ENCODE results near the gene PDZK1IP1.
"Not testable (repeated sequence)": the region's sequence is repeated elsewhere in the genome, so short reads cannot be mapped to it uniquely, and the experiment has no call there.

The PDZK1IP1 gene

DNA sequence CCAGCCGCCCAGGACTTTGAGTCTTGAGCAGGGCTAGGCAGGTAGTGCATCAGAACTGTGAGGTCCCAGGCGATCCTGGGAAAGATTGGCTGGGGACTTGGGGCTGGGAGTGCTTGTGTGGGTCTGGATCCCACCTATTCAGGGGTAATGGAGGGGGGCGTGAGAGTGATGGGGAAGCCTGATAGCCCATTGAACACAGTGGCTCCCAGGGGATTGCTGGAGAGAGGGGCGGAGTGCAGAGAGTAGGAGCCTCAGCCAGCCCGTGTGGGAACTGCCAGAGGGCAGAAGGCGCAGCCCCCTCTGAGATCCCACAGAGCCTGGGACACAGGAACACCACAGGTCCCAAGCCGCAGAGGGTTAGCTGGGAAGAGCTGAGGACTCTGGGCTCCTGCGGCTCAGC is 19.3 kb upstream of the PDZK1IP1 start:
- no peaks in the 10 kb centered on the region for H3K4me1 ChIP-seq (ENCODE audit: insufficient read depth, low read length)
- no peaks in the 10 kb centered on the region for H3K36me3 ChIP-seq (ENCODE audit: insufficient read depth, low read length)
- no peak overlapping the region for H3K27ac ChIP-seq (ENCODE audit: low read depth, low read length)
- no peaks in the 10 kb centered on the region for H3K9me3 ChIP-seq (ENCODE audit: low read length)
- no peak overlapping the region for H3K4me3 ChIP-seq (ENCODE audit: low read depth in 1 of 2, low read length in 2 of 2)
- no peak overlapping the region for H3K9ac ChIP-seq (ENCODE audit: low read length)
- peaks cover 0 to 4% of the 10 kb centered on the region in 2 donors for H3K27me3 ChIP-seq (ENCODE audit: control insufficient read depth in 1 of 2, insufficient read depth in 2 of 2, low read length in 2 of 2)

GRCh38 chr1:47208374-47208850 is 18.6 kb upstream of the PDZK1IP1 start:
- H3K27ac ChIP-seq (ENCODE audit: low read depth, low read length): no peak overlapping the region
- peaks cover 0 to 4% of the 10 kb centered on the region in 2 donors for H3K27me3 ChIP-seq (ENCODE audit: control insufficient read depth in 1 of 2, insufficient read depth in 2 of 2, low read length in 2 of 2)

GRCh38 chr1:47207803-47208373 is 18.1 kb upstream of the PDZK1IP1 start:
- Histone ChIP-seq H3K9ac (ENCODE audit: low read length) (no peak overlapping the region), H3K9me3 (ENCODE audit: low read length) (no peaks in the 10 kb centered on the region), H3K36me3 (ENCODE audit: insufficient read depth, low read length) (no peaks in the 10 kb centered on the region), H3K4me3 (ENCODE audit: low read depth in 1 of 2, low read length in 2 of 2) (no peak overlapping the region), H3K27ac (ENCODE audit: low read depth, low read length) (no peak overlapping the region), H3K27me3 (ENCODE audit: control insufficient read depth in 1 of 2, insufficient read depth in 2 of 2, low read length in 2 of 2) (peaks cover 0 to 4% of the 10 kb centered on the region in 2 donors), H3K4me1 (ENCODE audit: insufficient read depth, low read length) (no peaks in the 10 kb centered on the region)

More at GRCh38 chr1:47208374-47208850, 18.6 kb upstream of the PDZK1IP1 start:
- Histone ChIP-seq H3K9me3 (ENCODE audit: low read length) (no peaks in the 10 kb centered on the region), H3K9ac (ENCODE audit: low read length) (no peak overlapping the region), H3K36me3 (ENCODE audit: insufficient read depth, low read length) (no peaks in the 10 kb centered on the region), H3K4me3 (ENCODE audit: low read depth in 1 of 2, low read length in 2 of 2) (no peak overlapping the region), H3K4me1 (ENCODE audit: insufficient read depth, low read length) (no peaks in the 10 kb centered on the region)

- H3K36me3 ChIP-seq (ENCODE audit: insufficient read depth, low read length): no peaks in the 10 kb centered on the region
- no peaks in the 10 kb centered on the region for H3K9me3 ChIP-seq (ENCODE audit: low read length)
- H3K4me3 ChIP-seq (ENCODE audit: low read depth in 1 of 2, low read length in 2 of 2): no peak overlapping the region
- no peaks in the 10 kb centered on the region for H3K4me1 ChIP-seq (ENCODE audit: insufficient read depth, low read length)
- H3K9ac ChIP-seq (ENCODE audit: low read length): no peak overlapping the region
- H3K27ac ChIP-seq (ENCODE audit: low read depth, low read length): no peak overlapping the region
- peaks cover 0 to 4% of the 10 kb centered on the region in 2 donors for H3K27me3 ChIP-seq (ENCODE audit: control insufficient read depth in 1 of 2, insufficient read depth in 2 of 2, low read length in 2 of 2)
These were observed 16.1 kb upstream of the PDZK1IP1 start for GRCh38 chr1:47205918-47206317.

DNA sequence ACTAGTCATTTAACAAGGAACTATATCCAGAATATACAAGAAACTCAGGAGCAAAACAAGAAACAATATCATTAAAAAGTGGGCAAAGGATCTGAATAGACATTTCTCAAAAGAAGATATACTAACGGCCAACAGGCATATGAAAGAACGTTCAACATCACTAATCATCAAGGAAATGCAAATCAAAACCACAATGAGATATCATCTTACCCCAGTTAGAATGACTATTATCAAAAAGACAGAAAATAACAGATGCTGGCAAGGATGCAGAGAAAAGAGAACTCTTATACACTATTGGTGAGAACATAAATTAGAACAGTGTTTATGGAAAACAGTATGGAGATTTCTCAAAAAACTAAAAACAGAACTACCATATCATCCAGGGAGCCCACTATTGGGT is 13.7 kb upstream of the PDZK1IP1 start:
- not testable (repeated sequence) for H3K9ac ChIP-seq (ENCODE audit: low read length); H3K9me3 ChIP-seq (ENCODE audit: low read length); H3K4me1 ChIP-seq (ENCODE audit: insufficient read depth, low read length); H3K27ac ChIP-seq (ENCODE audit: low read depth, low read length); H3K4me3 ChIP-seq (ENCODE audit: low read depth in 1 of 2, low read length in 2 of 2); H3K36me3 ChIP-seq (ENCODE audit: insufficient read depth, low read length)
- peaks cover 0 to 10% of the 10 kb centered on the region in 2 donors for H3K27me3 ChIP-seq (ENCODE audit: control insufficient read depth in 1 of 2, insufficient read depth in 2 of 2, low read length in 2 of 2)

DNA sequence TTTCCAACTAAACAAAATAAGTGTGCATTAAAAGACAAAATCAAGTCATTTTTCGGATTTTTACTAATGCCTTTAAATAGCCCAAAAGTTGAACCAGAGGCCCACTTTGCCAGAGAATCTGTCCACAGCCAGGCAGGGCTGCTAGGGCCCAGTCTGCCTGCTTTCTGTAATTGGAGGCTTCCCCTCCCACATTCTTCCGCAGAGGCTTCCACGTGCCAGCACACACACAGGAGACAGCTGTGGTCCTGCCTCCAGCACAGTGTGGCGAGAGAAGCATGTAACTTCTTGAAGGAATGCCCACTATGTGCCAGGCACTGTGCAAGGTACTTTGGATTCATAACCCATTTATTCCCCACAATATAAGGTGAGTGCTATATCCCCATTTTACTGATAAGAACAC is 11.3 kb upstream of the PDZK1IP1 start:
- no peak overlapping the region for H3K27ac ChIP-seq (ENCODE audit: low read depth, low read length)
- no peaks in the 10 kb centered on the region for H3K36me3 ChIP-seq (ENCODE audit: insufficient read depth, low read length)
- no peaks in the 10 kb centered on the region for H3K9me3 ChIP-seq (ENCODE audit: low read length)
- peaks cover 0 to 10% of the 10 kb centered on the region in 2 donors for H3K27me3 ChIP-seq (ENCODE audit: control insufficient read depth in 1 of 2, insufficient read depth in 2 of 2, low read length in 2 of 2)
- no peak overlapping the region for H3K9ac ChIP-seq (ENCODE audit: low read length)
- no peak overlapping the region for H3K4me3 ChIP-seq (ENCODE audit: low read depth in 1 of 2, low read length in 2 of 2)
- H3K4me1 ChIP-seq (ENCODE audit: insufficient read depth, low read length): no peaks in the 10 kb centered on the region

GRCh38 chr1:47198214-47198613 is 8.4 kb upstream of the PDZK1IP1 start:
- Histone ChIP-seq H3K27me3 (ENCODE audit: control insufficient read depth in 1 of 2, insufficient read depth in 2 of 2, low read length in 2 of 2) (peaks cover 0 to 10% of the 10 kb centered on the region in 2 donors), H3K9me3 (ENCODE audit: low read length) (no peaks in the 10 kb centered on the region), H3K4me3 (ENCODE audit: low read depth in 1 of 2, low read length in 2 of 2) (no peak overlapping the region), H3K4me1 (ENCODE audit: insufficient read depth, low read length) (no peaks in the 10 kb centered on the region), H3K27ac (ENCODE audit: low read depth, low read length) (no peak overlapping the region), H3K9ac (ENCODE audit: low read length) (no peak overlapping the region), H3K36me3 (ENCODE audit: insufficient read depth, low read length) (no peaks in the 10 kb centered on the region)

- Histone ChIP-seq H3K9ac (ENCODE audit: low read length) (no peak overlapping the region), H3K36me3 (ENCODE audit: insufficient read depth, low read length) (no peaks in the 10 kb centered on the region), H3K4me1 (ENCODE audit: insufficient read depth, low read length) (peaks cover 4% of the 10 kb centered on the region), H3K27ac (ENCODE audit: low read depth, low read length) (no peak overlapping the region), H3K27me3 (ENCODE audit: control insufficient read depth in 1 of 2, insufficient read depth in 2 of 2, low read length in 2 of 2) (peaks cover 0 to 10% of the 10 kb centered on the region in 2 donors), H3K9me3 (ENCODE audit: low read length) (no peaks in the 10 kb centered on the region), H3K4me3 (ENCODE audit: low read depth in 1 of 2, low read length in 2 of 2) (no peak overlapping the region)
These were observed 6.8 kb upstream of the PDZK1IP1 start for GRCh38 chr1:47196622-47197021.

- not testable (repeated sequence) for H3K36me3 ChIP-seq (ENCODE audit: insufficient read depth, low read length); H3K4me3 ChIP-seq (ENCODE audit: low read depth in 1 of 2, low read length in 2 of 2); H3K27ac ChIP-seq (ENCODE audit: low read depth, low read length); H3K9ac ChIP-seq (ENCODE audit: low read length); H3K4me1 ChIP-seq (ENCODE audit: insufficient read depth, low read length); H3K27me3 ChIP-seq (ENCODE audit: control insufficient read depth in 1 of 2, insufficient read depth in 2 of 2, low read length in 2 of 2); H3K9me3 ChIP-seq (ENCODE audit: low read length)
These were observed 6.1 kb upstream of the PDZK1IP1 start for GRCh38 chr1:47195981-47196380.

GRCh38 chr1:47194311-47194710 is 4.5 kb upstream of the PDZK1IP1 start:
- no peaks in the 10 kb centered on the region for H3K9me3 ChIP-seq (ENCODE audit: low read length)
- H3K4me1 ChIP-seq (ENCODE audit: insufficient read depth, low read length): peaks cover 10% of the 10 kb centered on the region
- H3K9ac ChIP-seq (ENCODE audit: low read length): no peak overlapping the region
- H3K4me3 ChIP-seq (ENCODE audit: low read depth in 1 of 2, low read length in 2 of 2): no peak overlapping the region
- peaks cover 0 to 10% of the 10 kb centered on the region in 2 donors for H3K27me3 ChIP-seq (ENCODE audit: control insufficient read depth in 1 of 2, insufficient read depth in 2 of 2, low read length in 2 of 2)
- H3K36me3 ChIP-seq (ENCODE audit: insufficient read depth, low read length): no peaks in the 10 kb centered on the region
- H3K27ac ChIP-seq (ENCODE audit: low read depth, low read length): no peak overlapping the region

- not testable (repeated sequence) for H3K4me1 ChIP-seq (ENCODE audit: insufficient read depth, low read length); H3K27ac ChIP-seq (ENCODE audit: low read depth, low read length); H3K4me3 ChIP-seq (ENCODE audit: low read depth in 1 of 2, low read length in 2 of 2); H3K27me3 ChIP-seq (ENCODE audit: control insufficient read depth in 1 of 2, insufficient read depth in 2 of 2, low read length in 2 of 2); H3K36me3 ChIP-seq (ENCODE audit: insufficient read depth, low read length); H3K9me3 ChIP-seq (ENCODE audit: low read length); H3K9ac ChIP-seq (ENCODE audit: low read length)
These were observed 3.7 kb upstream of the PDZK1IP1 start for GRCh38 chr1:47193496-47193895.

Data from muscle layer of colon (tissue), 2 donors.